SK-N-SH (cell line): ENCODE data around the gene NPY5R. TPM values are rescaled to one million over a fixed set of nuclear protein-coding genes. Genes with fewer than 3 reads are reported as not detected.
A peak's percentile ranks its signal among the peaks of the same experiment; 100 is the strongest.

ENCODE experiments used
- CTCF ChIA-PET: fragments of 300-600, 350-600 bp; formaldehyde crosslinking; extraction: SDS; loops from one replicate; lab custom pipeline; 2021; lab: Yijun Ruan, JAX
- POLR2A ChIA-PET: fragments of 350-600 bp; sonication (Branson Sonifier 250); formaldehyde crosslinking; extraction: SDS; loops from one replicate; lab custom pipeline; 2020; ENCODE audit warnings: antibody characterized with exemption, inconsistent platforms; lab: Yijun Ruan, JAX
- DNase-seq: peaks from one replicate; pipeline ENCODE4 v3.0.0; 2012
- H2AFZ ChIP-seq: fragments of 200-600 bp; sonication (generic); 2 replicates; pipeline ENCODE4 v1.8.1; 2016; ENCODE audit warnings: antibody characterized with exemption, mild to moderate bottlenecking, low read depth
- H3F3A ChIP-seq: fragments of 200-600 bp; sonication (generic); replicated peaks from 2 replicates; pipeline ENCODE3; 2016; ENCODE audit warnings: antibody characterized with exemption, mild to moderate bottlenecking; ENCODE audit not compliant: insufficient read depth
- H3K27ac ChIP-seq, 2 experiments: fragments of 200-500 bp in 1 of 2; fragments of 200-600 bp in 1 of 2; sonication (Bioruptor generic) in 1 of 2; sonication (generic), shearing (Covaris generic) in 1 of 2; 2 replicates each; pipeline versions ENCODE4 v1.5.1 to v1.6.1; 2014 to 2016; ENCODE audit warnings: low read depth in 2 of 2, inconsistent platforms in 1 of 2, low read length in 1 of 2, mild to moderate bottlenecking in 1 of 2, mixed read lengths in 1 of 2
- H3K27me3 ChIP-seq: fragments of 200-600 bp; sonication (generic), shearing (Covaris generic); 2 replicates; pipeline ENCODE4 v1.6.1; 2016; ENCODE audit warnings: mixed run types; ENCODE audit not compliant: insufficient read depth
- H3K36me3 ChIP-seq, 2 experiments: fragments of 200-500 bp in 1 of 2; fragments of 200-600 bp in 1 of 2; sonication (Bioruptor generic) in 1 of 2; sonication (generic) in 1 of 2; replicated peaks in 1 of 2; 2 replicates each; pipeline versions ENCODE3 to v1.5.1; 2014 to 2016; ENCODE audit warnings: low read length in 1 of 2, mild to moderate bottlenecking in 1 of 2; ENCODE audit not compliant: insufficient read depth in 2 of 2, control insufficient read depth in 1 of 2
- H3K4me1 ChIP-seq, 2 experiments: fragments of 200-500 bp in 1 of 2; fragments of 200-600 bp in 1 of 2; sonication (Bioruptor generic) in 1 of 2; sonication (generic), shearing (Covaris generic) in 1 of 2; 2 replicates each; pipeline versions ENCODE4 v1.5.1 to v1.6.1; 2014 to 2016; ENCODE audit warnings: low read depth in 1 of 2, low read length in 1 of 2, mixed run types in 1 of 2; ENCODE audit not compliant: insufficient read depth in 2 of 2, control insufficient read depth in 1 of 2
- H3K4me2 ChIP-seq: fragments of 200-600 bp; sonication (generic), shearing (Covaris generic); 2 replicates; pipeline ENCODE4 v1.6.1; 2017; ENCODE audit warnings: mixed run types
- H3K4me3 ChIP-seq, 2 experiments: fragments of 200-500 bp in 1 of 2; fragments of 200-600 bp in 1 of 2; sonication (Bioruptor generic) in 1 of 2; sonication (generic), shearing (Covaris generic) in 1 of 2; 2 replicates each; pipeline versions ENCODE4 v1.5.1 to v1.8.1; 2014 to 2016; ENCODE audit warnings: low read depth in 2 of 2, inconsistent platforms in 1 of 2, low read length in 1 of 2, mild to moderate bottlenecking in 1 of 2, mixed read lengths in 1 of 2, moderate library complexity in 1 of 2
- H3K79me2 ChIP-seq: fragments of 200-600 bp; sonication (generic); 2 replicates; pipeline ENCODE4 v1.8.1; 2017; ENCODE audit warnings: mild to moderate bottlenecking; ENCODE audit not compliant: insufficient read depth
- H3K9ac ChIP-seq: fragments of 200-600 bp; sonication (generic); 2 replicates; pipeline ENCODE4 v1.6.1; 2017; ENCODE audit warnings: mixed run types
- H3K9me2 ChIP-seq: fragments of 200-600 bp; sonication (generic); 2 replicates; pipeline ENCODE4 v1.6.1; 2017; ENCODE audit warnings: mixed run types
- H3K9me3 ChIP-seq: fragments of 200-600 bp; sonication (generic); 2 replicates; pipeline ENCODE4 v1.6.1; 2017; ENCODE audit warnings: mixed run types, mild to moderate bottlenecking, moderate library complexity
- H4K20me1 ChIP-seq: fragments of 200-600 bp; sonication (generic); 2 replicates; pipeline ENCODE4 v1.6.1; 2017; ENCODE audit warnings: mild to moderate bottlenecking, mixed run types; ENCODE audit not compliant: insufficient read depth
- CTCF ChIP-seq: fragments of 200-600 bp; sonication (generic); IDR thresholded peaks from 2 replicates; pipeline ENCODE4 v1.6.1; 2017; ENCODE audit warnings: antibody characterized with exemption, mild to moderate bottlenecking, moderate library complexity
- FOXJ3 ChIP-seq: sonication (generic); formaldehyde crosslinking; IDR thresholded peaks from 2 replicates; pipeline ENCODE4 v1.5.1; 2020; ENCODE audit warnings: mild to moderate bottlenecking, missing genetic modification reagents
- IRF3 ChIP-seq: fragments of 150-350 bp; IDR thresholded peaks from 2 replicates; pipeline ENCODE4 v1.6.1; 2016; ENCODE audit warnings: mild to moderate bottlenecking, low read depth, low read length
- JUND ChIP-seq: IDR thresholded peaks from 2 replicates; pipeline ENCODE4 v1.4.0; 2012
- MEF2A ChIP-seq: IDR thresholded peaks from 2 replicates; pipeline ENCODE4 v1.4.0; 2012; ENCODE audit warnings: low read depth, borderline replicate concordance
- MXI1 ChIP-seq: IDR thresholded peaks from 2 replicates; pipeline ENCODE4 v1.6.1; 2012; ENCODE audit warnings: mild to moderate bottlenecking, low read depth, low read length, improper control_type of control experiment
- NRF1 ChIP-seq: IDR thresholded peaks from 2 replicates; pipeline ENCODE4 v1.6.1; 2012; ENCODE audit warnings: low read depth, mild to moderate bottlenecking, low read length
- POLR2AphosphoS5 ChIP-seq: IDR thresholded peaks from 2 replicates; pipeline ENCODE4 v1.6.1; 2012; ENCODE audit warnings: low read depth, low read length
- RAD21 ChIP-seq: IDR thresholded peaks from 2 replicates; pipeline ENCODE4 v1.6.1; 2012; ENCODE audit warnings: mild to moderate bottlenecking, low read length
- RFX5 ChIP-seq: IDR thresholded peaks from 2 replicates; pipeline ENCODE4 v1.6.1; 2012; ENCODE audit warnings: mild to moderate bottlenecking, improper control_type of control experiment, low read length
- SIN3A ChIP-seq: IDR thresholded peaks from 2 replicates; pipeline ENCODE4 v1.6.1; 2012; ENCODE audit warnings: low read depth, mild to moderate bottlenecking, low read length, moderate library complexity, borderline replicate concordance
- SMC3 ChIP-seq: IDR thresholded peaks from 2 replicates; pipeline ENCODE4 v1.6.1; 2012; ENCODE audit warnings: low read depth, low read length, improper control_type of control experiment
- USF1 ChIP-seq: IDR thresholded peaks from 2 replicates; pipeline ENCODE4 v1.4.0; 2012; ENCODE audit warnings: low read depth, borderline replicate concordance
- USF2 ChIP-seq: fragments of 150-350 bp; IDR thresholded peaks from 2 replicates; pipeline ENCODE4 v1.6.1; 2017; ENCODE audit warnings: antibody characterized with exemption, low read length, low read depth, borderline replicate concordance
- ZBTB33 ChIP-seq: IDR thresholded peaks from 2 replicates; pipeline ENCODE4 v1.4.0; 2012; ENCODE audit warnings: low read depth, borderline replicate concordance
- polyA plus RNA-seq, 3 experiments: library from polyadenylated mRNA; depleted of rRNA; stranded (reverse); fragments of >200 nt; gene quantifications; 2 replicates each; pipeline ENCODE4 v1.2.3, GENCODE V29; 2012

NPY5R gene
- polyA plus RNA-seq, 1 of the 3 experiments (the other 2 are of a cell fraction) = not detected

- no peaks in the 10 kb centered on the region for H3F3A ChIP-seq
- H3K4me3 ChIP-seq = no peak overlapping the region
- H3K9me2 ChIP-seq = no peaks in the 10 kb centered on the region
- no peaks in the 10 kb centered on the region for H3K79me2 ChIP-seq
- peak overlapping the region; percentile 88; the same call in 1 of the 2 replicates for H2AFZ ChIP-seq
- H3K27me3 ChIP-seq = no peaks in the 10 kb centered on the region
- ChIA-PET CTCF (no interaction called here), POLR2A (no interaction called here)
- no peak overlapping the region for H3K9ac ChIP-seq
- H3K36me3 ChIP-seq = no peaks in the 10 kb centered on the region
- H3K4me2 ChIP-seq = peak overlapping the region; percentile 74
- H3K4me1 ChIP-seq = peaks cover 0 to 6% of the 10 kb centered on the region in 2 experiments; a peak in 1 of 4 replicates
- H3K27ac ChIP-seq = no peak overlapping the region
- no peaks in the 10 kb centered on the region for H4K20me1 ChIP-seq
- no peak for DNase-seq
- TF ChIP-seq SMC3 (no peak), NRF1 (no peak), RAD21 (no peak), USF1 (no peak), IRF3 (no peak), ZBTB33 (no peak), POLR2AphosphoS5 (no peak), CTCF (no peak), JUND (no peak), MEF2A (no peak), MXI1 (no peak), RFX5 (no peak), SIN3A (no peak), USF2 (no peak), FOXJ3 (CRISPR knock-in tag) (no peak)
- no peaks in the 10 kb centered on the region for H3K9me3 ChIP-seq
Measured at GRCh38 chr4:163395055-163395454, 51.4 kb downstream of the NPY5R start.
